ENCODE measurements around the gene KCND2. TPM values are rescaled to one million over a fixed set of nuclear protein-coding genes. Genes with fewer than 3 reads are reported as not detected.
"Not testable (repeated sequence)": the region's sequence is repeated elsewhere in the genome, so short reads cannot be mapped to it uniquely, and the experiment has no call there.

Gene KCND2
- total RNA-seq, 1 experiment from 2014 or later = not detected

DNA sequence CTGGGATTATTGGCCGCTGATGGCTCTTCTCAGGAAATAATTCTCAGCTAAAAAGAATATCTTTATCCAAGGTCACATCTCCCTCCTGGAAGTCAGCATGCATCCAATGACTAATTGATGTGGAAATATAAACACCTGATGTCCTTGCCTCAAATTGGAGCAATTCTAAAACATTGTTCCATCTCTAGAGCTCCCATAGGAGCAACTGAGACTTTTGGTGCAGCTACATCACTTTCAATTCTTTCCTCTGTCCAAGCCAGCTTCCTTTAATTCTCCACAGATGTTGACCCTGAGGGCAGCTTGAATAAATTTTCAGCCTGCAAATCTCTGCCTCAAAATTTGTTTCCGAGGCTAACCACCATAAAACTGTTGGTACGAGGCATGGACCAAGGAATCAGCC is 43.9 kb upstream of the KCND2 start:
- ChIA-PET CTCF (no interaction called here), POLR2A (no interaction called here)
- no peaks in the 10 kb centered on the region for H3K27me3 ChIP-seq (replicated peaks; ENCODE audit: control insufficient read depth, insufficient read depth, low read length)
- no peaks in the 10 kb centered on the region for H3K9me3 Mint-ChIP-seq (ENCODE audit: unreplicated experiment)
- H3K4me3 ChIP-seq (ENCODE audit: low read depth, low read length) = no peak overlapping the region
- no peaks in the 10 kb centered on the region for H3K9me3 ChIP-seq
- no peak for DNase-seq
- H3K4me3 Mint-ChIP-seq (ENCODE audit: unreplicated experiment) = no peak overlapping the region
- no peaks in the 10 kb centered on the region for H3K27me3 Mint-ChIP-seq (ENCODE audit: insufficient read depth, unreplicated experiment)
- H3K36me3 Mint-ChIP-seq (ENCODE audit: insufficient read depth, unreplicated experiment) = no peaks in the 10 kb centered on the region
- no TSS peak for BruUV-seq (replicated peaks)
- no peaks in the 10 kb centered on the region for H3K36me3 ChIP-seq (ENCODE audit: control insufficient read depth, insufficient read depth, low read length)
- no peak for TF ChIP-seq CTCF (IDR thresholded peaks at IDR 0.05; ENCODE audit: insufficient read depth in 1 of 2, low read depth in 1 of 2, low read length in 1 of 2, severe bottlenecking in 1 of 2, unreplicated experiment in 1 of 2)
- no peak overlapping the region for H3K27ac Mint-ChIP-seq (ENCODE audit: unreplicated experiment)
- no peaks in the 10 kb centered on the region for H3K4me1 Mint-ChIP-seq (ENCODE audit: low read depth, unreplicated experiment)
- intact Hi-C loops (cut with micrococcal nuclease; ENCODE audit: unreplicated experiment) = no loop called here
- no peaks in the 10 kb centered on the region for H3K4me1 ChIP-seq

DNA sequence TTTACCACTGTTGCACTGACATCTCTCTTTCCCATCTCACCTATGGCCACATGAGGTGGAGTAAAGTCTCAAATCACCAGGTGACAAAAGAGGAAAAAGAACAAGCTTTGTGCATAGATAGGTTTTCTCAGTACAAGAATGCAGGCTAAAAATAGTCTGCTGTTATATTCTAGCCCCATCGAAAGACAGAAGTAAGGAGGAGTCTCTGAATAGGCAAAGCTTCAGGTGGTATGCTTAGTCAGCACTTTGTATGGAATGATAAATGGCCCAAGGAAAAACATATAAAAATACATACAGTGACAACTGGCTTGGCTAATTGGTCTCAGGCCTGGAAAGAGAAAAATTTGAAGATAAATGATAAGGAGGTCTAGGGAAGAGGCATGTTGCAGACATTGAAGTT is 39.6 kb upstream of the KCND2 start:
- no peak for DNase-seq
- Histone ChIP-seq H3K4me3 (ENCODE audit: low read depth, low read length) (no peak overlapping the region), H3K9me3 (no peaks in the 10 kb centered on the region), H3K27me3 (replicated peaks; ENCODE audit: control insufficient read depth, insufficient read depth, low read length) (no peaks in the 10 kb centered on the region), H3K36me3 (ENCODE audit: control insufficient read depth, insufficient read depth, low read length) (no peaks in the 10 kb centered on the region), H3K4me1 (no peaks in the 10 kb centered on the region)
- BruUV-seq (replicated peaks) = no TSS peak
- H3K4me1 Mint-ChIP-seq (ENCODE audit: low read depth, unreplicated experiment) = no peaks in the 10 kb centered on the region
- ChIA-PET POLR2A (no interaction called here), CTCF (no interaction called here)
- intact Hi-C loops (cut with micrococcal nuclease; ENCODE audit: unreplicated experiment) = no loop called here
- TF ChIP-seq CTCF (IDR thresholded peaks at IDR 0.05; ENCODE audit: insufficient read depth in 1 of 2, low read depth in 1 of 2, low read length in 1 of 2, severe bottlenecking in 1 of 2, unreplicated experiment in 1 of 2) = no peak
- H3K27ac Mint-ChIP-seq (ENCODE audit: unreplicated experiment) = no peak overlapping the region
- no peaks in the 10 kb centered on the region for H3K36me3 Mint-ChIP-seq (ENCODE audit: insufficient read depth, unreplicated experiment)
- peaks cover 9% of the 10 kb centered on the region for H3K9me3 Mint-ChIP-seq (ENCODE audit: unreplicated experiment)
- H3K27me3 Mint-ChIP-seq (ENCODE audit: insufficient read depth, unreplicated experiment) = peaks cover 2% of the 10 kb centered on the region
- no peak overlapping the region for H3K4me3 Mint-ChIP-seq (ENCODE audit: unreplicated experiment)

GRCh38 chr7:120240350-120240749 is 32.6 kb upstream of the KCND2 start:
- H3K27me3 ChIP-seq (replicated peaks; ENCODE audit: control insufficient read depth, insufficient read depth, low read length); H3K27me3 Mint-ChIP-seq (ENCODE audit: insufficient read depth, unreplicated experiment); H3K4me1 Mint-ChIP-seq (ENCODE audit: low read depth, unreplicated experiment); H3K9me3 Mint-ChIP-seq (ENCODE audit: unreplicated experiment); POLR2A ChIA-PET; H3K4me1 ChIP-seq; H3K36me3 Mint-ChIP-seq (ENCODE audit: insufficient read depth, unreplicated experiment); DNase-seq; H3K27ac Mint-ChIP-seq (ENCODE audit: unreplicated experiment); BruUV-seq (replicated peaks); H3K36me3 ChIP-seq (ENCODE audit: control insufficient read depth, insufficient read depth, low read length); H3K4me3 ChIP-seq (ENCODE audit: low read depth, low read length); CTCF ChIA-PET; H3K9me3 ChIP-seq; H3K4me3 Mint-ChIP-seq (ENCODE audit: unreplicated experiment); intact Hi-C loops (cut with micrococcal nuclease; ENCODE audit: unreplicated experiment): not testable (repeated sequence)

GRCh38 chr7:120241973-120242372 is 31.0 kb upstream of the KCND2 start:
- no peak for DNase-seq
- no peak overlapping the region for H3K4me3 Mint-ChIP-seq (ENCODE audit: unreplicated experiment)
- intact Hi-C loops (cut with micrococcal nuclease; ENCODE audit: unreplicated experiment) = no loop called here
- Histone ChIP-seq H3K36me3 (ENCODE audit: control insufficient read depth, insufficient read depth, low read length) (no peaks in the 10 kb centered on the region), H3K27me3 (replicated peaks; ENCODE audit: control insufficient read depth, insufficient read depth, low read length) (no peaks in the 10 kb centered on the region), H3K4me3 (ENCODE audit: low read depth, low read length) (no peak overlapping the region), H3K4me1 (no peaks in the 10 kb centered on the region), H3K9me3 (no peaks in the 10 kb centered on the region)
- TF ChIP-seq CTCF (IDR thresholded peaks at IDR 0.05; ENCODE audit: insufficient read depth in 1 of 2, low read depth in 1 of 2, low read length in 1 of 2, severe bottlenecking in 1 of 2, unreplicated experiment in 1 of 2) = no peak
- no peak overlapping the region for H3K27ac Mint-ChIP-seq (ENCODE audit: unreplicated experiment)
- H3K36me3 Mint-ChIP-seq (ENCODE audit: insufficient read depth, unreplicated experiment) = no peaks in the 10 kb centered on the region
- ChIA-PET CTCF (no interaction called here), POLR2A (no interaction called here)
- H3K9me3 Mint-ChIP-seq (ENCODE audit: unreplicated experiment) = peaks cover 9% of the 10 kb centered on the region
- H3K4me1 Mint-ChIP-seq (ENCODE audit: low read depth, unreplicated experiment) = no peaks in the 10 kb centered on the region
- no TSS peak for BruUV-seq (replicated peaks)
- H3K27me3 Mint-ChIP-seq (ENCODE audit: insufficient read depth, unreplicated experiment) = peaks cover 2% of the 10 kb centered on the region
